Brain microvascular endothelial cell (primary cell): ENCODE measurements around the gene ULK2.

Experiments
- DNase-seq: peaks from one replicate; pipeline ENCODE4 v3.0.0-alpha.2; 2020
- H3K27ac ChIP-seq: fragments of 250-450 bp; sonication (Bioruptor Pico); 2 replicates; pipeline ENCODE4 v1.5.1; 2020; ENCODE audit warnings: mild to moderate bottlenecking, moderate library complexity
- H3K27me3 ChIP-seq: fragments of 250-450 bp; sonication (Bioruptor Pico); replicated peaks from 2 replicates; pipeline ENCODE4 v1.5.1; 2020; ENCODE audit warnings: mild to moderate bottlenecking
- H3K36me3 ChIP-seq: fragments of 250-450 bp; sonication (Bioruptor Pico); replicated peaks from 2 replicates; pipeline ENCODE4 v1.5.1; 2020; ENCODE audit warnings: mild to moderate bottlenecking
- H3K4me3 ChIP-seq: 2 replicates; pipeline ENCODE4 v1.5.1; 2011; ENCODE audit warnings: low read depth, mild to moderate bottlenecking, control low read depth, low read length, moderate library complexity
- CTCF ChIP-seq: IDR thresholded peaks from 2 replicates; pipeline ENCODE4 v1.5.1; 2011; ENCODE audit warnings: low read depth, mild to moderate bottlenecking, moderate library complexity, low read length, control low read depth, inconsistent platforms; ENCODE audit errors: missing control alignments
- in situ Hi-C: cut with HindIII; loops from 2 replicates; pipeline ENCODE4 v1.10.0; 2017; ENCODE audit warnings: low sequenced_read_pairs, low pct_ligation_motif_present

ULK2 gene

GRCh38 chr17:19886116-19886515, 18.4 kb upstream of the ULK2 start:
- Histone ChIP-seq H3K36me3 (no peaks in the 10 kb centered on the region), H3K4me3 (no peak overlapping the region), H3K27ac (no peak overlapping the region), H3K27me3 (no peaks in the 10 kb centered on the region)
- DNase-seq: no peak
- in situ Hi-C loops: no loop called here
- TF ChIP-seq CTCF: no peak

GRCh38 chr17:19883537-19884215, 15.9 kb upstream of the ULK2 start:
- no peak for TF ChIP-seq CTCF
- Histone ChIP-seq H3K36me3 (no peaks in the 10 kb centered on the region), H3K27ac (no peak overlapping the region), H3K4me3 (no peak overlapping the region), H3K27me3 (no peaks in the 10 kb centered on the region)
- in situ Hi-C loops: no loop called here
- DNase-seq: no peak

GRCh38 chr17:19880393-19880792, 12.7 kb upstream of the ULK2 start:
- Histone ChIP-seq H3K36me3 (no peaks in the 10 kb centered on the region), H3K27me3 (no peaks in the 10 kb centered on the region), H3K27ac (no peak overlapping the region), H3K4me3 (no peak overlapping the region)
- DNase-seq: no peak
- in situ Hi-C loops: no loop called here
- TF ChIP-seq CTCF: no peak

- no peak overlapping the region for H3K4me3 ChIP-seq
- no peaks in the 10 kb centered on the region for H3K27me3 ChIP-seq
- H3K27ac ChIP-seq: no peak overlapping the region
- DNase-seq: no peak
- TF ChIP-seq CTCF: no peak
- H3K36me3 ChIP-seq: no peaks in the 10 kb centered on the region
- in situ Hi-C loops: no loop called here
These were observed 9.7 kb upstream of the ULK2 start for GRCh38 chr17:19877364-19877945.

- in situ Hi-C loops: no loop called here
- Histone ChIP-seq H3K4me3 (no peak overlapping the region), H3K36me3 (no peaks in the 10 kb centered on the region), H3K27me3 (no peaks in the 10 kb centered on the region), H3K27ac (no peak overlapping the region)
- DNase-seq: no peak
- TF ChIP-seq CTCF: no peak
These were observed 8.9 kb upstream of the ULK2 start for GRCh38 chr17:19876529-19877161.
